Neural crest cell (in vitro differentiated cells): ENCODE data around the gene HELZ2. TPM values are rescaled to one million over a fixed set of nuclear protein-coding genes. Genes with fewer than 3 reads are reported as not detected.

Experiments
- DNase-seq: peaks from one replicate; pipeline ENCODE4 v3.0.0; 2021; ENCODE audit warnings: low read depth, mixed read lengths, low spot score
- H3K27ac Mint-ChIP-seq: one replicate; pipeline ENCODE4 v1.8.0; 2021; ENCODE audit warnings: mild to moderate bottlenecking, mixed read lengths; ENCODE audit not compliant: unreplicated experiment
- H3K27me3 Mint-ChIP-seq: 2 replicates; pipeline ENCODE4 v1.8.0; 2021; ENCODE audit warnings: low read depth, mild to moderate bottlenecking, mixed read lengths
- H3K36me3 Mint-ChIP-seq: 2 replicates; pipeline ENCODE4 v1.8.0; 2021; ENCODE audit warnings: low read depth, mild to moderate bottlenecking, mixed read lengths
- H3K4me1 Mint-ChIP-seq: 2 replicates; pipeline ENCODE4 v1.8.0; 2021; ENCODE audit warnings: mixed read lengths
- H3K4me3 Mint-ChIP-seq: one replicate; pipeline ENCODE4 v1.8.0; 2021; ENCODE audit warnings: mild to moderate bottlenecking, mixed read lengths
- H3K9me3 Mint-ChIP-seq: 2 replicates; pipeline ENCODE4 v1.8.0; 2021; ENCODE audit warnings: mixed read lengths
- total RNA-seq: library from RNA; stranded (reverse); gene quantifications from 2 replicates; pipeline ENCODE4 v1.2.1, GENCODE V29; 2021
- TF ChIP-seq, protein P1 (sequence below): fragments of 200-600 bp; sonication (generic); conservative IDR thresholded peaks from 2 replicates; pipeline ENCODE4 v1.5.0; 2021; ENCODE audit warnings: antibody characterized with exemption, mild to moderate bottlenecking

The HELZ2 gene
- total RNA-seq, 1 donor from 2014 or later = 22.3 TPM

DNA sequence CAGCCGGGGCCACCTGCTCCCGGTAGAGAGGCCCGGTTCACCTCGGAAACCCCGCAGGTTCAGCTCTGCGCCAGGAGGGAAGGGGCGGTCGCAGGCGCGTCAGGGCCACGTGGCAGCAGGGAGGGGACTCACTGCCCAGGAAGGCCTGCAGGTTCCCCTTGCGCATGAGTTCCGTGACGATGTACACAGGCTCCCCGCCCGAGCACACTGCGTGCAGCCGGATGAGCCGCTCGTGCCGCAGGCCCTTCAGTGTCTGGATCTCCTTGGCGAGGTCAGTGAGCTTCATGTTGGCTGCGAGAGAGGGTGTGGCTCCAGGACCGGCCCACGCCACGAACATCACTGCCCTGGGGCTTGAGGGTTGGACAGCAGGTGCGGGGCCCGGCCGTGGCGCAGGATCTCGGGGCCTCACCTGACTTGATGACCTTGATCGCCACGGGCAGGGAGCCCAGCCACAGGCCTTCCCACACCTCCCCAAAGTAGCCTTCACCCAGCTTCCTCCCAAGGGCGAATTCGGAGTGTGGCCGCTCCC lies 31.9 kb downstream of the HELZ2 start:
- TF ChIP-seq, protein P1, sequence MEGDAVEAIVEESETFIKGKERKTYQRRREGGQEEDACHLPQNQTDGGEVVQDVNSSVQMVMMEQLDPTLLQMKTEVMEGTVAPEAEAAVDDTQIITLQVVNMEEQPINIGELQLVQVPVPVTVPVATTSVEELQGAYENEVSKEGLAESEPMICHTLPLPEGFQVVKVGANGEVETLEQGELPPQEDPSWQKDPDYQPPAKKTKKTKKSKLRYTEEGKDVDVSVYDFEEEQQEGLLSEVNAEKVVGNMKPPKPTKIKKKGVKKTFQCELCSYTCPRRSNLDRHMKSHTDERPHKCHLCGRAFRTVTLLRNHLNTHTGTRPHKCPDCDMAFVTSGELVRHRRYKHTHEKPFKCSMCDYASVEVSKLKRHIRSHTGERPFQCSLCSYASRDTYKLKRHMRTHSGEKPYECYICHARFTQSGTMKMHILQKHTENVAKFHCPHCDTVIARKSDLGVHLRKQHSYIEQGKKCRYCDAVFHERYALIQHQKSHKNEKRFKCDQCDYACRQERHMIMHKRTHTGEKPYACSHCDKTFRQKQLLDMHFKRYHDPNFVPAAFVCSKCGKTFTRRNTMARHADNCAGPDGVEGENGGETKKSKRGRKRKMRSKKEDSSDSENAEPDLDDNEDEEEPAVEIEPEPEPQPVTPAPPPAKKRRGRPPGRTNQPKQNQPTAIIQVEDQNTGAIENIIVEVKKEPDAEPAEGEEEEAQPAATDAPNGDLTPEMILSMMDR = no peak
- DNase-seq = no peak
- no peak overlapping the region for H3K4me3 Mint-ChIP-seq
- H3K36me3 Mint-ChIP-seq = no peaks in the 10 kb centered on the region
- no peaks in the 10 kb centered on the region for H3K9me3 Mint-ChIP-seq
- H3K4me1 Mint-ChIP-seq = no peaks in the 10 kb centered on the region
- no peak overlapping the region for H3K27ac Mint-ChIP-seq
- H3K27me3 Mint-ChIP-seq = no peaks in the 10 kb centered on the region

DNA sequence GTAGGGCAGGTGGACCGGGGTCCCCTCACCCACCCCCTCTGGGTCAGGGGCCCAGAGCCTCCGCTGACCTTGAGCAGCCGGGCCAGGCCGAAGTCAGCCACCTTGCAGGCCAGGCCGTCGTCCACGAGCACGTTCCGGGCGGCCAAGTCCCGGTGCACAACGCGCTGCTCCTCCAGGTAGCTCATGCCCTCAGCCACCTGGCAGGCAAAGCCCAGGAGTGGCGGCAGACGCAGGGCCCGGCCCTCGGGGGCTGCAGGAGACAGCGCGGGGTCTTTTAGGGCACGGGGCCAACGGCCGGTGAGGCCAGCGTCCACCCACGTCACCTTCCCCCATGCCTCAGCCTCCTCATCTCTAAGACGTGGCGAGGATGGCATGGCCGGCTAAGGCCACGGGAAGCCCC lies 32.7 kb downstream of the HELZ2 start:
- Mint-ChIP-seq H3K27ac (no peak overlapping the region), H3K27me3 (no peaks in the 10 kb centered on the region), H3K4me3 (no peak overlapping the region), H3K36me3 (no peaks in the 10 kb centered on the region), H3K9me3 (no peaks in the 10 kb centered on the region), H3K4me1 (peaks cover 1% of the 10 kb centered on the region)
- TF ChIP-seq, protein P1 = no peak
- DNase-seq = no peak

DNA sequence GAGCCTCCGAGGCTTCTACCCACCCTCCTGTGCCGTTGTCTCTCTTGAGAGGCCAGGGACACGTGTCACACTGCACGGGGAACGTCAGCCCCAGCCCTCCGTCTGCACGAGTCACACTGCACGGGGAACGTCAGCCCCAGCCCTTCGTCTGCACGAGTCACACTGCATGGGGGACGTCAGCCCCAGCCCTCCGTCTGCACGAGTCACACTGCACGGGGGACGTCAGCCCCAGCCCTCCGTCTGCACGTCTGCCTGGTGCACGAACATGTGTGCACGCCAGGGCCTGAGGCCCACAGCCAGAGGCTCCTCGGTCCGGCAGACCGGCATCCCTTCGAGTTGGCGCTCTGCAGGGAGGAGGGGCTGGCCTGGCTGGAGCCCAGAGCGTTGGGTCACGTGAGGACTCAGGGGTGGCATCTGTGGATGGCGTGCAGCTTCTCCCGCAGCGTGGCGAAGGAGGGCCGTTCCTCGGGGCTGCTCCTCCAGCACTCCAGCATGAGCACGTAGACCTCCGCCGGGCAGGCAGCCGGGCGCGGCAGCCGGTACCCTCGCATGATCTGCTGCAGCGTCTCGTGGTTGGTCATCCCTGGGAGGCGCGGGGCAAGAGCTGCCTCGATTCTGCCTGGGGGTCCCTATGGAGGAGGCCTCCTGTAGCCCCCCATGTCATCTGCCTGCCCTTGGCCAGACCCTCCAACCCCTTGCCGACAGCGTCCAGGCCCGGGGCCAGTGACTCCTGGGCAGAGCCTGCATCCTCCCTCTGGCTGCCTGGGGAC lies 33.4 kb downstream of the HELZ2 start:
- Mint-ChIP-seq H3K4me1 (peaks cover 3% of the 10 kb centered on the region), H3K36me3 (no peaks in the 10 kb centered on the region), H3K27ac (no peak overlapping the region), H3K4me3 (no peak overlapping the region), H3K27me3 (no peaks in the 10 kb centered on the region), H3K9me3 (no peaks in the 10 kb centered on the region)
- TF ChIP-seq, protein P1 = no peak
- DNase-seq = no peak

DNA sequence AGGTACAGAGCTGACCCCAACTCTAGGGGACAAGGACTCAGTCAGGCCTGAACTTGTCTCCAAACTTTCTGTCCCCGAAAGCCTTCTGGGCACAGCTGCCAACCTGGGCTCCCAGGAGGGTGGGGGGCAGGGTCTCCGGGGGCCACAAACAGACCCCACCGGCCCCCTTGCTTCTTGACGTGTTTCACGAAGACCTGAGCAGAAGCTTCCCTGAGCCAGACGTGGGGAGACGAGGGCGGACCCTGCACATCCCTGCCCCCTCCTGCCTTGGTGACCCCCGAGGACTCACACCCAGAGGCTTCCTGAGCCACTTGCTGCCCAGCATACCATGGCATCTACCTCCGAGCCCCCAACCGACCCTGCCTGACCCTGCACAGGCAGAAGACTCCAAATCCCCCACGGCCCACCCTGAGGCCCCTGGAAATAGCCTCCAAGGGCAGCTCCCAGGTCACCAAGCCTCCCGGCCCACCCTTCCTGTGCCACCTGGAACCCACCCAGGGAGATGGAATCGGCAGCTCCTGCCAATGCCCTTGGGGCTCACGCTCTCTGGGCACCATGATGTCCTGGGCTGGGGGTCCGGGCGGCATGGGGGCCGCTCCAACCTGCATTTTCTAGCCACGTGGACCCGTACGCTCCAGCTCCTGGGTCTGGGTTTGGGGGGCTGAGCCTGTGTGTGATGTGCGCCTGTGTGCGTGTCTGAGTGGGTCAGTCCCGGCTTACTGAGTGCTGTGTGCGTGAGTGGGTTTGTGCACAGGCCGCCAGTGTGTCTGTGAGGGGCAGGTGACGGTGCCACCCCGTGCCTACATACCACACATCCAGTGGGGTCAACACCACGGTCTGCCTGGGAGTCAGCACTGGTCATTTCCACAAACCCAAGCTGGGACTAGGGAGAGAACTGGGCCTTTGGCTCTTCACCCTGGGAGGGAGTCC lies 34.3 kb downstream of the HELZ2 start:
- Mint-ChIP-seq H3K9me3 (no peaks in the 10 kb centered on the region), H3K4me3 (no peak overlapping the region), H3K27ac (no peak overlapping the region), H3K4me1 (peaks cover 3% of the 10 kb centered on the region), H3K27me3 (no peaks in the 10 kb centered on the region), H3K36me3 (no peaks in the 10 kb centered on the region)
- TF ChIP-seq, protein P1 = no peak
- DNase-seq = no peak

DNA sequence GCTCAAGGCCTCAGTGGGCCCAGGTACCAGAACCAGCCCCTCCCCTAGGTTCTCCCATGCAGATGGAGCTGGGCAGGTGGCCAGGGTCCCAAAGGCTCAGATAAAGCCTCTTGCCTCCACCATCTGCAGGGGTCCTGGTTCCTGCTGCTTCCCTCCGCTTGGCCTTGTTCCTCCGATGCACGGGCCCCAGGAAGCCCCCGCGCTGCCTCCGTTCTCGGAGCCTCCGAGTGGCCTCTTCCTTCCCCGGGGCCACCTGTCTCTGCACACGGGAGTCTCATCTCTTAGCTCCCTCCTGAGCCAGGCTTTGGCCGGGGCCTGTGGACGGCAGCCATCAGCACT lies 35.0 kb downstream of the HELZ2 start:
- no peak overlapping the region for H3K4me3 Mint-ChIP-seq
- DNase-seq = no peak
- H3K27ac Mint-ChIP-seq = no peak overlapping the region
- H3K36me3 Mint-ChIP-seq = no peaks in the 10 kb centered on the region
- TF ChIP-seq, protein P1 = no peak
- peaks cover 3% of the 10 kb centered on the region for H3K4me1 Mint-ChIP-seq
- H3K27me3 Mint-ChIP-seq = no peaks in the 10 kb centered on the region
- H3K9me3 Mint-ChIP-seq = no peaks in the 10 kb centered on the region
